GM12878 (cell line): Measurements from ENCODE around the gene WDR91.

Experiments
- ASH2L ChIP-seq: fragments of 300-600, 200-600 bp; sonication (generic); IDR thresholded peaks from 2 replicates; pipeline ENCODE4 v1.6.1; 2017; ENCODE audit warnings: low read depth, mild to moderate bottlenecking, borderline replicate concordance
- CREB1 ChIP-seq: IDR thresholded peaks from 2 replicates; pipeline ENCODE4 v1.6.1; 2012; ENCODE audit warnings: low read depth, mild to moderate bottlenecking, inconsistent platforms
- EGR1 ChIP-seq, 2 experiments: IDR thresholded peaks; 1 replicate in 1 of 2; 2 replicates in 1 of 2; pipeline ENCODE4 v1.6.1; 2011 to 2012; ENCODE audit warnings: low read depth in 2 of 2, low read length in 2 of 2, borderline replicate concordance in 1 of 2, mild to moderate bottlenecking in 1 of 2, moderate library complexity in 1 of 2
- HDGF ChIP-seq: fragments of 450-650 bp; IDR thresholded peaks from 2 replicates; pipeline ENCODE4 v1.6.1; 2016; ENCODE audit warnings: antibody characterized with exemption
- MXI1 ChIP-seq: fragments of 150-350 bp; IDR thresholded peaks from 2 replicates; pipeline ENCODE4 v1.6.1; 2011; ENCODE audit warnings: low read depth, mild to moderate bottlenecking, inconsistent platforms, low read length, improper control_type of control experiment
- NR2F1 ChIP-seq: fragments of 450-650 bp; conservative IDR thresholded peaks from 2 replicates; pipeline ENCODE4 v1.6.1; 2017; ENCODE audit warnings: mild to moderate bottlenecking
- POLR2A ChIP-seq: IDR thresholded peaks from 2 replicates; pipeline ENCODE4 v1.6.1; 2011; ENCODE audit warnings: low read depth, mild to moderate bottlenecking, low read length
- RAD21 ChIP-seq: IDR thresholded peaks from 2 replicates; pipeline ENCODE4 v1.6.1; 2011; ENCODE audit warnings: mild to moderate bottlenecking, low read depth, low read length, moderate library complexity; ENCODE audit not compliant: insufficient read depth
- SIN3A ChIP-seq: IDR thresholded peaks from 2 replicates; pipeline ENCODE4 v1.6.1; 2012; ENCODE audit warnings: low read depth, low read length, improper control_type of control experiment
- TF ChIP-seq, protein P1 (sequence below), 3 experiments: IDR thresholded peaks in 2 of 3; conservative IDR thresholded peaks in 1 of 3; 2 replicates each; pipeline ENCODE4 v1.5.1; 2011; ENCODE audit warnings: low read depth in 3 of 3, low read length in 3 of 3, mild to moderate bottlenecking in 3 of 3, control low read depth in 2 of 3, moderate library complexity in 2 of 3, inconsistent platforms in 1 of 3, mixed read lengths in 1 of 3; ENCODE audit not compliant: control insufficient read depth in 2 of 3, insufficient read depth in 1 of 3; ENCODE audit errors: extremely low read depth in 1 of 3
- TF ChIP-seq, protein P2 (sequence below): IDR thresholded peaks from 2 replicates; pipeline ENCODE4 v1.6.1; 2012; ENCODE audit warnings: mild to moderate bottlenecking, low read depth, low read length
- TF ChIP-seq, protein P3 (sequence below): IDR thresholded peaks from 2 replicates; pipeline ENCODE4 v1.6.1; 2011; ENCODE audit warnings: low read depth, mild to moderate bottlenecking, low read length, moderate library complexity, borderline replicate concordance; ENCODE audit errors: extremely low read depth

DNA sequence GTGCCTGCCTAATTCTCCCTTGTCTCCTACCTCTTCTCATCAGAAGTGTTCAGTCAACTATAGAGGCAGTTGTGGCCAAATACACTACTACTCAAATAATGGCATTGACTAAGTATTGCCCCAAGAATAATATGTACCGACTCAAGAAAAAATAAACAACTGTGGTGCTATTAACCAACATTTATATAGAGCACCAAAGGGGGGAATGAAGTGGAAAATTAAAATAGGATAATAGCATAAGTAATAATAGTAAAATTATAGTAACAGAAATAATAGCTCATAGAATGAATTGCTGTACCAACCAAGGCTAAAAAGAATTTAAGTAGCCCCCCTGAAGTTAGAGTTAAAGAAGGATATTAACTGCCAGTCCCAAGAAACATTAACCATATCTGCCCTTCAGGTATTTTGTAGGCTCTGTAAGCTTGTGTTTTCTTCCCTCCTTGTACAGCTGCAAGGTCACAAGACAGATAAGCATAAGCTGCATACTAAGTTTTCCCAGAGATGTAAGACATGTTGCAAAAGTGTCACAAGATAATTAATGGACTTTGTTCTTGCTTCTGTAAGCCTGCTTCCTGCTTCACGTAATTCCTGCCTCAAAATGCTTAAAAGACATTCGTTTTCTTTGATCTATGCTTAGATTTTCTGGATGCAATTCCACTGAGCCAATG, 29.9 kb downstream of the WDR91 start:
- TF ChIP-seq ASH2L (no peak), HDGF (no peak), CREB1 (no peak), RAD21 (no peak), NR2F1 (no peak), MXI1 (no peak), SIN3A (no peak), EGR1 (IDR thresholded peaks at IDR 0.05; ENCODE audit: borderline replicate concordance in 1 of 2, low read depth in 2 of 2, low read length in 2 of 2) (no peak), POLR2A (no peak)
- TF ChIP-seq, protein P1, sequence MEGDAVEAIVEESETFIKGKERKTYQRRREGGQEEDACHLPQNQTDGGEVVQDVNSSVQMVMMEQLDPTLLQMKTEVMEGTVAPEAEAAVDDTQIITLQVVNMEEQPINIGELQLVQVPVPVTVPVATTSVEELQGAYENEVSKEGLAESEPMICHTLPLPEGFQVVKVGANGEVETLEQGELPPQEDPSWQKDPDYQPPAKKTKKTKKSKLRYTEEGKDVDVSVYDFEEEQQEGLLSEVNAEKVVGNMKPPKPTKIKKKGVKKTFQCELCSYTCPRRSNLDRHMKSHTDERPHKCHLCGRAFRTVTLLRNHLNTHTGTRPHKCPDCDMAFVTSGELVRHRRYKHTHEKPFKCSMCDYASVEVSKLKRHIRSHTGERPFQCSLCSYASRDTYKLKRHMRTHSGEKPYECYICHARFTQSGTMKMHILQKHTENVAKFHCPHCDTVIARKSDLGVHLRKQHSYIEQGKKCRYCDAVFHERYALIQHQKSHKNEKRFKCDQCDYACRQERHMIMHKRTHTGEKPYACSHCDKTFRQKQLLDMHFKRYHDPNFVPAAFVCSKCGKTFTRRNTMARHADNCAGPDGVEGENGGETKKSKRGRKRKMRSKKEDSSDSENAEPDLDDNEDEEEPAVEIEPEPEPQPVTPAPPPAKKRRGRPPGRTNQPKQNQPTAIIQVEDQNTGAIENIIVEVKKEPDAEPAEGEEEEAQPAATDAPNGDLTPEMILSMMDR (IDR thresholded peaks at IDR 0.05 in 2 of 3, conservative IDR thresholded peaks at IDR 0.05 in 1 of 3; ENCODE audit: control insufficient read depth in 2 of 3, extremely low read depth in 1 of 3, insufficient read depth in 1 of 3, low read depth in 3 of 3, low read length in 3 of 3) = no peak
- TF ChIP-seq, protein P2, sequence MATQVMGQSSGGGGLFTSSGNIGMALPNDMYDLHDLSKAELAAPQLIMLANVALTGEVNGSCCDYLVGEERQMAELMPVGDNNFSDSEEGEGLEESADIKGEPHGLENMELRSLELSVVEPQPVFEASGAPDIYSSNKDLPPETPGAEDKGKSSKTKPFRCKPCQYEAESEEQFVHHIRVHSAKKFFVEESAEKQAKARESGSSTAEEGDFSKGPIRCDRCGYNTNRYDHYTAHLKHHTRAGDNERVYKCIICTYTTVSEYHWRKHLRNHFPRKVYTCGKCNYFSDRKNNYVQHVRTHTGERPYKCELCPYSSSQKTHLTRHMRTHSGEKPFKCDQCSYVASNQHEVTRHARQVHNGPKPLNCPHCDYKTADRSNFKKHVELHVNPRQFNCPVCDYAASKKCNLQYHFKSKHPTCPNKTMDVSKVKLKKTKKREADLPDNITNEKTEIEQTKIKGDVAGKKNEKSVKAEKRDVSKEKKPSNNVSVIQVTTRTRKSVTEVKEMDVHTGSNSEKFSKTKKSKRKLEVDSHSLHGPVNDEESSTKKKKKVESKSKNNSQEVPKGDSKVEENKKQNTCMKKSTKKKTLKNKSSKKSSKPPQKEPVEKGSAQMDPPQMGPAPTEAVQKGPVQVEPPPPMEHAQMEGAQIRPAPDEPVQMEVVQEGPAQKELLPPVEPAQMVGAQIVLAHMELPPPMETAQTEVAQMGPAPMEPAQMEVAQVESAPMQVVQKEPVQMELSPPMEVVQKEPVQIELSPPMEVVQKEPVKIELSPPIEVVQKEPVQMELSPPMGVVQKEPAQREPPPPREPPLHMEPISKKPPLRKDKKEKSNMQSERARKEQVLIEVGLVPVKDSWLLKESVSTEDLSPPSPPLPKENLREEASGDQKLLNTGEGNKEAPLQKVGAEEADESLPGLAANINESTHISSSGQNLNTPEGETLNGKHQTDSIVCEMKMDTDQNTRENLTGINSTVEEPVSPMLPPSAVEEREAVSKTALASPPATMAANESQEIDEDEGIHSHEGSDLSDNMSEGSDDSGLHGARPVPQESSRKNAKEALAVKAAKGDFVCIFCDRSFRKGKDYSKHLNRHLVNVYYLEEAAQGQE = no peak
- TF ChIP-seq, protein P3, sequence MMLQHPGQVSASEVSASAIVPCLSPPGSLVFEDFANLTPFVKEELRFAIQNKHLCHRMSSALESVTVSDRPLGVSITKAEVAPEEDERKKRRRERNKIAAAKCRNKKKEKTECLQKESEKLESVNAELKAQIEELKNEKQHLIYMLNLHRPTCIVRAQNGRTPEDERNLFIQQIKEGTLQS = no peak
